Choroid plexus epithelial cell (primary cell): ENCODE data around the gene RASAL2.

Source experiments
- DNase-seq: peaks from one replicate; pipeline ENCODE4 v3.0.0-alpha.2; 2010; ENCODE audit warnings: low read depth
- H3K4me3 ChIP-seq: 2 replicates; pipeline ENCODE4 v1.5.1; 2011; ENCODE audit warnings: low read depth, mild to moderate bottlenecking, control low read depth, low read length, moderate library complexity
- TF ChIP-seq, protein P1 (sequence below): conservative IDR thresholded peaks from 2 replicates; pipeline ENCODE4 v1.5.1; 2011; ENCODE audit warnings: low read depth, mild to moderate bottlenecking, control low read depth, inconsistent platforms, low read length, moderate library complexity

The RASAL2 gene

DNA sequence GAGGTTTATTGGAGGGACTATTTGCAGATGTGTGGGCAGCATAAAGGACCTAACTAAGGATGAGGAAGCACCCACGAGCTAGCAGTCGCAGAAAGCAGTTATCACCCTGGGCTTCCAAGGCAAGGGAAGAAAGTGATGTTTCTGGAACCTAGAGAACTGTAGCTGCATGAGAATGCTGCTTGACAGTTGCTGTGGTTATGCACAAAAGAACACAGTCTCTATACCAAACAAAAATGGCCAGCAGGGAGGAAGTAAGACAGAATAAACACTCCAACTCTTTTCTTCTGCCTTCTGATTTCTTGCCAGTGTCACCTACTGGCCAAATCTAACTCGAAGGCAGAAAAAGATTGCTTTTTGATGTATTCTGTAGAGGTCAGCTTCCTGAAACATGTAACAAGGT lies 190.2 kb downstream of the RASAL2 start:
- TF ChIP-seq, protein P1, sequence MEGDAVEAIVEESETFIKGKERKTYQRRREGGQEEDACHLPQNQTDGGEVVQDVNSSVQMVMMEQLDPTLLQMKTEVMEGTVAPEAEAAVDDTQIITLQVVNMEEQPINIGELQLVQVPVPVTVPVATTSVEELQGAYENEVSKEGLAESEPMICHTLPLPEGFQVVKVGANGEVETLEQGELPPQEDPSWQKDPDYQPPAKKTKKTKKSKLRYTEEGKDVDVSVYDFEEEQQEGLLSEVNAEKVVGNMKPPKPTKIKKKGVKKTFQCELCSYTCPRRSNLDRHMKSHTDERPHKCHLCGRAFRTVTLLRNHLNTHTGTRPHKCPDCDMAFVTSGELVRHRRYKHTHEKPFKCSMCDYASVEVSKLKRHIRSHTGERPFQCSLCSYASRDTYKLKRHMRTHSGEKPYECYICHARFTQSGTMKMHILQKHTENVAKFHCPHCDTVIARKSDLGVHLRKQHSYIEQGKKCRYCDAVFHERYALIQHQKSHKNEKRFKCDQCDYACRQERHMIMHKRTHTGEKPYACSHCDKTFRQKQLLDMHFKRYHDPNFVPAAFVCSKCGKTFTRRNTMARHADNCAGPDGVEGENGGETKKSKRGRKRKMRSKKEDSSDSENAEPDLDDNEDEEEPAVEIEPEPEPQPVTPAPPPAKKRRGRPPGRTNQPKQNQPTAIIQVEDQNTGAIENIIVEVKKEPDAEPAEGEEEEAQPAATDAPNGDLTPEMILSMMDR, result peak; percentile 36
- peak; percentile 48 for DNase-seq
- no peak overlapping the region for H3K4me3 ChIP-seq

DNA sequence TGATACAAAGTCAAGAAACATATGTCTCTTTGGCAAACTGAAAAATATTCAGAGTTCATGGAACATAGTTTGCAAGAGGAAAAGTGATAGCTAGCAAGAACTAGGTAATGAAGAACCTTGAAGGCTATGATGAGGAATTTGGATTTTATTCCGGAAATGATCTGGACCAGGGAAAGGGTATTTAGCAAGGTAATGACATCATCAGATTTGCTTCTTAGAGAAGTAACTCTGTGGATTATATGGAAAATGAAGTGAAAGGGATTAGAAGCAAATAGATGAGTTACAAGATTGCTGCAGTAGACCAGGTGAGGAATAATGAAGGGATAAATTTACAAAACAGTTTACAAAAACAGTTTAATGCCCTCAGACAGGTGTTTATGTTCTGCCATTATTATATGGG lies 197.3 kb downstream of the RASAL2 start:
- DNase-seq, result no peak
- H3K4me3 ChIP-seq, result no peak overlapping the region
- TF ChIP-seq, protein P1, result no peak

DNA sequence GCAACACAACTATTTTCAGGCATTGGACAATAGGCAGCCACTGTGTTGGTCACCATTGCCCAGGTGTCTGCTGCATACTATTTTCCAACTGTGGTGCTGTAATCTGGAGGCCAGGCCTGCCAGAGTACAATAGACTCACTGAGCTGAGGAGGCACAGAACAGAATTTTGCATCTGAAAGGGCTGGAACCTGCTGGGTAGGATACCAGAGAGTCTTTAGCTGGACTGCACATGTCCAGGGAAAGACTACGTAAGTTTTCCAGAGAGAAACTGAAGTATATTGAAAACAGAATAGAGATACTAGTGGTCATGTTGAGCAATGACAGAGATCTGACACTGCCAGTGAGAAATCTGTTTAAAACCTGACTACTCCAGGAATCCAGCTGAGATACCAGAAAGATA lies 200.8 kb downstream of the RASAL2 start:
- TF ChIP-seq, protein P1, result no peak
- H3K4me3 ChIP-seq, result no peak overlapping the region
- peak; percentile 41 for DNase-seq

DNA sequence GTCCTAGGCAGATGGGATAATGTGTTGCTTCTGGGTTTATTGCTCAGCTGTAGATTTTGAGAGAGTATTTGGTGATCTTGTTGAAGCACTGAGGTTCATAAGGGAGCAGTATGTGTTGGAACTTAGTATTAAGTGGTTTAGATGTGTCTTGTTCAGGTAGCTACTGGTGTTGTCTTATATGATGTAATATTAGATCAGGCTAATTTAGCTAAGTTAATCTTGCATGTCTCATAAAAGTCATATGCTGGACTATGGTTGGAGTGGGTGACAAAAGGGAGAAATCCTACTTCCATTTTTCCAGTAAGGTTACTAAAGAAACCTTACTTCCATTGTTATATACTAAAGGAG lies 206.4 kb downstream of the RASAL2 start:
- no peak for DNase-seq
- H3K4me3 ChIP-seq, result no peak overlapping the region
- TF ChIP-seq, protein P1, result no peak

DNA sequence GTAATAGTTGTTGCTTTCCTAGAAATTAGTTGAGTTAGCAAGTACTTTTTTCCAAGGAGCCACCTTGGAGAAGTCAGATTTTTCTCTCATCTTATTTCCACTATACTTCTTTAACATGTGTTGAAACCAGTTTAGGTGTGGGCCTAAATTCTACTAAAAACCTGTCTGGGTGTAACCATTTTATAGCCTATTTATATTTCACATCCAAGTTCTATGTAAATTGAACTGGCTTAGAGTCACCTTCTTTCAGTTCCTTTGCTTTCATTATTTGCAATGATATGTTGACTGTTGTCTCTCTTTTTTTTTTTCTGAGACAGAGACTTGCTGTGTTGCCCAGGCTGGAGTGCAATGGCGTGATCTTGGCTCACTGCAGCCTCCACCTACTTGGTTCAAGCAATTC lies 207.2 kb downstream of the RASAL2 start:
- DNase-seq, result no peak
- TF ChIP-seq, protein P1, result no peak
- H3K4me3 ChIP-seq, result no peak overlapping the region

DNA sequence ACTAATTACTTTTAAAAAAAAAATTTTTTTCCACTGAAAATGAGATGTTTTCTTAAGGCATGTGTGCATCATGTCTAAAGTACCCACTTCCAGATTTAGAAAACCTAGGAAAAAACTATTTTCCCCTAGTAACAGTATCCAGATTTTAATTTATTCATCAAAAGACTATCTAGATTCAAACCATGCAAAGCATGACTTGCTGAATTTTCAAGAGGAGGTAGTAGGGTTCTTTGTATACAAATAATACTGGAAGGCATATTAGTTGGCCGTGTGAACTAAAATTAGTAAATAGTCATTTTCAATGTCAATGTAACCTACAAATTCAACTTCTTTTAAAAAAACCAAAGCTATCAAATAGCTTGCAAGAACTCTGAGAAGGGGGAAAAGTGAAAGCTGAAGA lies 213.4 kb downstream of the RASAL2 start:
- TF ChIP-seq, protein P1, result no peak
- H3K4me3 ChIP-seq, result no peak overlapping the region
- no peak for DNase-seq

DNA sequence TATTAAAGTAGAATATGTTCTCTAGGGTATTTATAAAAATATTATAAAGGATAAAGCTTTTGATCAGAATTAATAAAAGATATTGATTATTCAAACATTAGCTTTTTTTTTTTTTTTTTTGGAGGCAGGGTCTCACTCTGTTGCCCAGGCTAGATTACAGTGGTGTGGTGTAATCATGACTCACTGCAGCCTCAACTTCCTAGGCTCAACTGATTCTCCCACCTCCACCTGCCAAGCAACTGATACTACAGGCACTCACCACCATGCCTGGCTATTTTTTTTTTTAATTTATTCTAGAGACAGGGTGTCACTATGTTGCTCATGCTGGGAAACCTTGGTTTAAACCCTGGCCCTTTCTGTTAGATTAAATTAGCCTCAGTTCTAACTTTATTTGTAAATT lies 214.5 kb downstream of the RASAL2 start:
- TF ChIP-seq, protein P1, result no peak
- no peak for DNase-seq

More for the DNA sequence above, 214.5 kb downstream of the RASAL2 start:
- H3K4me3 ChIP-seq, result no peak overlapping the region
